Neural progenitor cell (in vitro differentiated cells): ENCODE data around the gene GJA3.

Source experiments
- CTCF ChIP-seq: fragments of 200-600 bp; sonication (generic); IDR thresholded peaks from 2 replicates; pipeline ENCODE4 v1.5.1; 2017; ENCODE audit warnings: antibody characterized with exemption, mild to moderate bottlenecking
- EZH2 ChIP-seq: fragments of 200-600 bp; sonication (generic); IDR thresholded peaks from 2 replicates; pipeline ENCODE4 v1.6.1; 2017; ENCODE audit warnings: antibody characterized with exemption, mild to moderate bottlenecking, moderate library complexity

- TF ChIP-seq CTCF, result no peak
- no peak for TF ChIP-seq EZH2
Measured at GRCh38 chr13:20206065-20206697, 45.3 kb upstream of the GJA3 start.
